GM12875 (cell line): ENCODE measurements around the gene TMEM271.
"Not testable (repeated sequence)": the region's sequence is repeated elsewhere in the genome, so short reads cannot be mapped to it uniquely, and the experiment has no call there.

ENCODE experiments used
- H3K4me3 ChIP-seq: one replicate; pipeline ENCODE4 v1.5.1; 2011; ENCODE audit warnings: low read depth, low read length, control low read depth
- TF ChIP-seq, protein P1 (sequence below): IDR thresholded peaks from 2 replicates; pipeline ENCODE4 v1.5.1; 2011; ENCODE audit warnings: low read depth, mild to moderate bottlenecking, control low read depth, inconsistent platforms, low read length, moderate library complexity, borderline replicate concordance; ENCODE audit not compliant: insufficient read depth

Gene TMEM271

DNA sequence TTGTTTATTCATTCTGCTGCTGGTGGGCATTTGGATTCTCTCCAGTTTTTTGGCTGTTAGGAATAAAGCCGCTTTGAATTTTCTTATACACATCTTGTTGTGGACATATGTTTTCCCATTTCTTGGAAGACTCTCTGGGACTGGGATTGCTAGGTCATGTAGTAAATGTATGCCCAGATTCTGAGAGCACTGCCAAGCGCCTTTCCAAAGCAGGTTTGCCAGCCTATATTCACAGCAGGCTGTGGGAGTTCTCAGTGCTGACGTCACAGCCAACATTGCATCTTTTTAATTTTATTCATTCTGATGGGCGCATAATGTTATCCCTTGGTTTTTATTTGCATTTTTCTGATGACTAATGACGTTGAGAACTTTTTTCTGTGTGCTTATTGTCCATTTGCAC, 24.1 kb downstream of the TMEM271 start:
- H3K4me3 ChIP-seq: no peak overlapping the region
- TF ChIP-seq, protein P1, sequence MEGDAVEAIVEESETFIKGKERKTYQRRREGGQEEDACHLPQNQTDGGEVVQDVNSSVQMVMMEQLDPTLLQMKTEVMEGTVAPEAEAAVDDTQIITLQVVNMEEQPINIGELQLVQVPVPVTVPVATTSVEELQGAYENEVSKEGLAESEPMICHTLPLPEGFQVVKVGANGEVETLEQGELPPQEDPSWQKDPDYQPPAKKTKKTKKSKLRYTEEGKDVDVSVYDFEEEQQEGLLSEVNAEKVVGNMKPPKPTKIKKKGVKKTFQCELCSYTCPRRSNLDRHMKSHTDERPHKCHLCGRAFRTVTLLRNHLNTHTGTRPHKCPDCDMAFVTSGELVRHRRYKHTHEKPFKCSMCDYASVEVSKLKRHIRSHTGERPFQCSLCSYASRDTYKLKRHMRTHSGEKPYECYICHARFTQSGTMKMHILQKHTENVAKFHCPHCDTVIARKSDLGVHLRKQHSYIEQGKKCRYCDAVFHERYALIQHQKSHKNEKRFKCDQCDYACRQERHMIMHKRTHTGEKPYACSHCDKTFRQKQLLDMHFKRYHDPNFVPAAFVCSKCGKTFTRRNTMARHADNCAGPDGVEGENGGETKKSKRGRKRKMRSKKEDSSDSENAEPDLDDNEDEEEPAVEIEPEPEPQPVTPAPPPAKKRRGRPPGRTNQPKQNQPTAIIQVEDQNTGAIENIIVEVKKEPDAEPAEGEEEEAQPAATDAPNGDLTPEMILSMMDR: no peak

DNA sequence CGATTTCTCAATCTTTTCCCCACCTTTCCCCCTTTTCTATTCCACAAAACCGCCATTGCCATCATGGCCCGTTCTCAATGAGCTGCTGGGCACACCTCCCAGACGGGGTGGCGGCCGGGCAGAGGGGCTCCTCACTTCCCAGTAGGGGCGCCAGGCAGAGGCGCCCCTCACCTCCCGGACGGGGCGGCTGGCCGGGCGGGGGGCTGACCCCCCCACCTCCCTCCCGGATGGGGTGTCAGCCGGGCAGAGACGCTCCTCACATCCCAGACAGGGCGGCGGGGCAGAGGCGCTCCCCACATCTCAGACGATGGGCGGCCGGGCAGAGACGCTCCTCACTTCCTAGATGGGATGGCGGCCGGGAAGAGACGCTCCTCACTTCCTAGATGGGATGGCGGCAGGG, 25.8 kb downstream of the TMEM271 start:
- H3K4me3 ChIP-seq: not testable (repeated sequence)

DNA sequence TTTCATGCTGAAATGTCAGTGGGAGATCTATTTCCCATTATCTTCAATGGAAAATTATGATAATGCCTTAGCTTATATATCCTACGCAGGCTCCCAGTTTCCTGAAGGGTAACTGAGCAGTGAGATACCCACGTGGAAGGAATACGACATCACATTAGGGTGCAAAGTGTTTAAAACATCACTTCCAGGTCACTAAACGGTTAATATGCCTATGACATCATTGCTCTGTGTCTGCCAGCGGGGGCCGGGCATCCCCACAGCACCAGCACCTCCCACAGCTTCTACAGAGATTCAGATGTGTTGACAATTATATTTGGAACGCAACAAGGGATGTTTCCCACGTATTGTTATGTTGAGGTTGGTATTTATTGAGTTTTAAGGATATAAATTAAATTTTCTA, 27.1 kb downstream of the TMEM271 start:
- TF ChIP-seq, protein P1: no peak
- H3K4me3 ChIP-seq: no peak overlapping the region

DNA sequence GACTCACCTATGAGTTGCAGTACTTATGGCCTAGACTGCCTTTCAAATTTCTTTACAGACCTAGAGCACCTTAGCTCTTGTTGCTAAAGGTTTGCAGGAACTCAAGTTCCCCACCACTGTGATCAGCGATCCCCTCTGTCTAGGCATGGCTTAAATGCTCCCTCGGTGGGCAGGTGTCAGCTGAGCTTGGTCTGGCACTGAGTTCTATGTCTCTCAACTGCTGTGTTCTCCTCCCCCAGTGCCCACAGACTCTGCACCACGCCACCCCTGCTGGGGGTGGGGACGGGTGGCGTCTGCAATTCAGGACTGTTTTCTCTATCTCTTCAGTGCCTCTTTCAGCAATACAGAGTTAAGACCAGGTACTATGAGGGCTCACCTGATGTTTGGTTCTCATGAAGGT, 30.5 kb downstream of the TMEM271 start:
- H3K4me3 ChIP-seq: no peak overlapping the region
- TF ChIP-seq, protein P1: no peak

DNA sequence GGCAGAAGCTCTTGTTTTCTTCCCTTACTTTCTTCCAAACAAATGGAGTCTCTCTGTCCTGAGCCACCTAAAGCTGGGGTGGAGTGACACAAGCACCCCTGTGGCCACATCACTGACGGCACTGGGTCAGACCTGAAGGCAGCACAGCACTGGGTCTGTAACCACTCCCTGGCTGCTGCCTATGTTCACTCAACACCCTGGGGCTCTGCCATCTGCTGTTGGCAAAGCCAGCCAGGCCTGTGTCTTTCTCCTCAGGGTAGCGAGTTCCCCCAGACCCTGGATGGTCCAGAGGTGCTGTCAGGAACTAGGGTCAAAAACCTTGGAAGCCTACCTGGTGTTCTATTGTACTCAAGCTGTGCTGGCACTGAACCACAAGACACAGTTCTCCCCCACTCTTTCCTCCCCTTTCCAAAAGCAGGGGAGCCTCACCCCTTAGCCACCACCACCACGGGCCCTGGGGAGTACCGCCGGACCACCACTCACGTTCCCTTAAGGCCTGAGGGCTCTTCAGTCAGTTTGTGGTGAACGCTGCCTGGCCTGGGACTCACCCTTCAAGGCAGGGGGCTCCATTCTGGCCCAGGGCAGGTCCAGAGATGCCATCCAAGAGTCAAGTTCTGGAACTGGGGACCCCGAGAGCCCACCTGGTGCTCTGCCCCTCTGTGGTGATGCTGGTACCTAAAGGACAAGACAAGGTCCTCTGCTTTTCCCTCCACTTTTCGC, 31.5 kb downstream of the TMEM271 start:
- TF ChIP-seq, protein P1: no peak
- H3K4me3 ChIP-seq: no peak overlapping the region

- TF ChIP-seq, protein P1: no peak
- no peak overlapping the region for H3K4me3 ChIP-seq
These were observed 34.8 kb downstream of the TMEM271 start for GRCh38 chr4:541271-541670.

DNA sequence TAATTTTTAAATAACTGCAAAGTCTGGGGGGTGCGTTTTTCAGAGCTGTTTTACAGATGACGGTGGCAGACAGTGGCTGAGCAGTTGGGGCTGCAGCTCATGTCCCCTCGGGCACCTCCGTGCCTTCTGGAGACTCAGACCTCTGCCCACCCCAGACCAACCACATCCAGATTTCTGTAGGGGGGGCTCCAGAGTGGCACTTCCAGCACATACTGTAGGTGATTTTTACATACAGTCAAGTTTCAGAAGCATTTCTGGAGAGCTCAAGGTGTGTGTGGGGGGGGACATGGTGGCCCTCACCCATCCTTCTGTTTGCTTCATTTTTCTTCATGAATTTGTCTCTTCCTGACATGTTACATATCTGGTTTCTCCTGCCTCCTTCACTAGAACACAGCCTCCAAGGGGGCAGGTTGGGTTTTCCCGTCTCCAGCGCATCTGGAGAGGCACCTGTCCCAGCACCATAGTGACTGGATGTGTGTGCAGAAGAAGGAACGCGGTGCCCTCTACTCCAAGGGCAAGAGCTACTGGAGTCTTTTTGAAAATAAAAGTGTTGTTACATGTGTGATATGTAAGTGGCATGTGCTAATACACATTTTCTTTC, 37.5 kb downstream of the TMEM271 start:
- TF ChIP-seq, protein P1: no peak
- no peak overlapping the region for H3K4me3 ChIP-seq
